Activated B cell treated with CpG ODN at 0.5 μM for 24 hours (primary cell): ENCODE data around the gene RICTOR. TPM values are rescaled to one million over a fixed set of nuclear protein-coding genes. Genes with fewer than 3 reads are reported as not detected.

ENCODE experiments used
- ATAC-seq: fragments of 200-7000 bp; cut with Tn5 transposase; one replicate; pipeline ENCODE4 v1.10.0; 2021; ENCODE audit warnings: low read depth, mild to moderate bottlenecking, moderate library complexity
- CTCF ChIA-PET: fragments of 350-600 bp; sonication (Branson Sonifier 250); formaldehyde crosslinking; loops from one replicate; lab custom pipeline; 2021; ENCODE audit warnings: antibody characterized with exemption; lab: Charles Lee
- POLR2A ChIA-PET: fragments of 350-600 bp; sonication (Branson Sonifier 250); formaldehyde crosslinking; loops from one replicate; lab custom pipeline; 2021; ENCODE audit warnings: antibody characterized with exemption; lab: Charles Lee
- DNase-seq: peaks from one replicate; pipeline ENCODE4 v3.0.0; 2022
- H3K27ac Mint-ChIP-seq: one replicate; pipeline ENCODE4 v1.8.0; 2020; ENCODE audit warnings: mixed read lengths
- H3K27me3 Mint-ChIP-seq: one replicate; pipeline ENCODE4 v1.8.0; 2021; ENCODE audit warnings: mixed read lengths
- H3K36me3 Mint-ChIP-seq: one replicate; pipeline ENCODE4 v1.8.0; 2021; ENCODE audit warnings: low read depth, mixed read lengths
- H3K4me1 Mint-ChIP-seq: one replicate; pipeline ENCODE4 v1.8.0; 2021; ENCODE audit warnings: mixed read lengths
- H3K4me3 Mint-ChIP-seq: one replicate; pipeline ENCODE4 v1.8.0; 2020; ENCODE audit warnings: mild to moderate bottlenecking, mixed read lengths
- H3K9me3 Mint-ChIP-seq: one replicate; pipeline ENCODE4 v1.8.0; 2020; ENCODE audit warnings: mixed read lengths
- intact Hi-C: fragments of 100-400 bp; cut with micrococcal nuclease; formaldehyde crosslinking; loops from one replicate; pipeline ENCODE4 v1.15.1; 2024
- total RNA-seq: library from RNA; stranded (reverse); gene quantifications from 2 replicates; pipeline ENCODE4 v1.2.3, GENCODE V29; 2022
- TF ChIP-seq, protein P1 (sequence below): fragments of 200-600 bp; IDR thresholded peaks from one replicate; pipeline ENCODE4 v1.8.0; 2022; ENCODE audit warnings: antibody characterized with exemption, mild to moderate bottlenecking

Gene RICTOR
- total RNA-seq, 1 donor from 2014 or later: 51.8 TPM

DNA sequence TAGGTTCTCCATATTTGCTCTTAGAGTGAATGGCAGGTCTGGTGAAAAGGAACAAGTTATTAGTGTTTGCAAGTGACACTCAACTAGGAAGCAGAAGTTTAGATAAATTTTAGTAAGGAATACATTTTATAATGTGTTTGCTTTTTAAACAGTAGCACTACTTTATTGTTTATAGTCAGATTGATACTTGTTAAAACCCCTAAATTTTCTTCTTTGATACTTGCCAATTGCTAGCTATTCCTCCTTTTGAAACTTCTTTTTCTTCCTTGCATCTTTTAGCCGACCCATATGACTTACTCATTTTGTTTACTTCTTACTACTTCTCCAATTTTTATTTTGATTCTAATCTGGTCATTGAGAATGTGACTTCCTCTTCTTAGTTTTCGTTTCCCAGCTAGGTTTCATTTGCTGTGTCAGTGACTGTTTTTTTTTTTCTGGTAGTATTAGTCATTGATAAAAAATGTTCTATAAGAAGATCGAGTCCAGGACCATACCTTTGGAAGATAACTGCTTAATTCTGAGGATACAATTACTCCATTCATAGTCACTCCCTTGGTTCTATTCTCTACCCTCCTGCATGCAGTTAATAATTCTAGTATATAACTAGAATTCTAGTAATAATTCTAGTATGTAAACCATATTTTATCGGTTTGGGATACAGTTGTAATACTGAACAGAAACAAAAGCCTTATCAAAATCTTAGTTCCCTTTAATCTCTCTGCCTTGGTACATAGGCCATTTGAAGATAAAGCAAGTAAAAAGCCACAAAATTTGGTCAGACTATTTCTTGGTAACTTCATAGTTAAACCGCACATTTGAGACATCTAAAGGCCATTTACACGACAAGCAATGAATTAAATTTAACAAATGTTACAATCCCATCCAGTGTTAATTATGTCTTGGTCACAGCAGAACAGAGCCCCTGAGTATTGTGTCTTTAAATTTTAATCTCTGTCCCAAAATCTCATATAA is 2.8 kb upstream of the RICTOR start:
- ATAC-seq (peak; percentile 7), DNase-seq (no peak)
- Mint-ChIP-seq H3K9me3 (no peaks in the 10 kb centered on the region), H3K4me3 (peak overlapping the region; percentile 44), H3K27ac (peak overlapping the region; percentile 54), H3K4me1 (peaks cover 44% of the 10 kb centered on the region), H3K36me3 (peaks cover 10% of the 10 kb centered on the region), H3K27me3 (no peaks in the 10 kb centered on the region)
- POLR2A ChIA-PET: interaction anchor here (0.7 kb wide), 1 partner anchor 518 kb away, joined by 3 read pairs; no protein-coding TSS in a partner anchor
- TF ChIP-seq, protein P1, sequence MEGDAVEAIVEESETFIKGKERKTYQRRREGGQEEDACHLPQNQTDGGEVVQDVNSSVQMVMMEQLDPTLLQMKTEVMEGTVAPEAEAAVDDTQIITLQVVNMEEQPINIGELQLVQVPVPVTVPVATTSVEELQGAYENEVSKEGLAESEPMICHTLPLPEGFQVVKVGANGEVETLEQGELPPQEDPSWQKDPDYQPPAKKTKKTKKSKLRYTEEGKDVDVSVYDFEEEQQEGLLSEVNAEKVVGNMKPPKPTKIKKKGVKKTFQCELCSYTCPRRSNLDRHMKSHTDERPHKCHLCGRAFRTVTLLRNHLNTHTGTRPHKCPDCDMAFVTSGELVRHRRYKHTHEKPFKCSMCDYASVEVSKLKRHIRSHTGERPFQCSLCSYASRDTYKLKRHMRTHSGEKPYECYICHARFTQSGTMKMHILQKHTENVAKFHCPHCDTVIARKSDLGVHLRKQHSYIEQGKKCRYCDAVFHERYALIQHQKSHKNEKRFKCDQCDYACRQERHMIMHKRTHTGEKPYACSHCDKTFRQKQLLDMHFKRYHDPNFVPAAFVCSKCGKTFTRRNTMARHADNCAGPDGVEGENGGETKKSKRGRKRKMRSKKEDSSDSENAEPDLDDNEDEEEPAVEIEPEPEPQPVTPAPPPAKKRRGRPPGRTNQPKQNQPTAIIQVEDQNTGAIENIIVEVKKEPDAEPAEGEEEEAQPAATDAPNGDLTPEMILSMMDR: no peak
- CTCF ChIA-PET: no interaction called here
- intact Hi-C loops: loop anchor here (10.0 kb wide), 2 partner anchors 1408 to 1702 kb away; partner anchors contain the start of genes NUP155 and WDR70

DNA sequence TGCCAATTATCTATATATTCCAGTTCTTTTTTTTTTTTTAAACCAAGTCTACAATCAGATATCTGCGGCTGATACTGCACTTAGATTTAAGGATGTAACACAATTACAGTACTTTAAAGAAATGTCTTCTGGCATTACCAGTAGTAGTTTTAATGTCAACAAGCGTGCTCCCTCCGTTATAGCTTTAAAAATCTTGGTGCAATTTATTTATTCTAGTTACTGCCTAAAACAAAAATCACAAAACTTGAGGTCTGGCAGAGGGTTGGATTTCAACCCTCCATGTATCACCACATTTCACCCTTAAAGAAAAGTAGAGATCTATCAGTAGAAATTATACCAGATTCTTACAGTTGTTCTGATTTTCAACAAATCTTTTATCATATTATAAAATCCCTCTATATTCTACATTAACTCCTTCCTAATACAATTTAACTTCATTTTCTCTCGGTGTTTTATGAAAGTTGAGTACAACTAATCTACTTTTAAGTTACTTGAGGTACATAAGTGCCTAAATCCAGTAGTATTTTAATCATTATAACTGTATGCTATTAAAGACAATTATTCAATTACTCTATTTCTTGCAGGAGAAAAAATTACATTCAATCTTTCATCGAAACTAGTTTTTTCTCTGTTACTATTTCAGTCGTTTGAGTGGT is 2.0 kb upstream of the RICTOR start:
- H3K27me3 Mint-ChIP-seq: no peaks in the 10 kb centered on the region
- DNase-seq: no peak
- peak overlapping the region; percentile 54 for H3K27ac Mint-ChIP-seq
- peaks cover 50% of the 10 kb centered on the region for H3K4me1 Mint-ChIP-seq
- CTCF ChIA-PET: interaction anchor here (0.6 kb wide), 1 partner anchor 44 kb away, joined by 3 read pairs; no protein-coding TSS in a partner anchor
- POLR2A ChIA-PET: interaction anchor here (0.7 kb wide), 2 partner anchors 115 to 519 kb away, joined by 3 read pairs; no protein-coding TSS in a partner anchor
- no peaks in the 10 kb centered on the region for H3K9me3 Mint-ChIP-seq
- peaks cover 13% of the 10 kb centered on the region for H3K36me3 Mint-ChIP-seq
- TF ChIP-seq, protein P1: no peak
- H3K4me3 Mint-ChIP-seq: peak overlapping the region; percentile 26
- ATAC-seq: no peak
- intact Hi-C loops: loop anchor here (10.0 kb wide), 2 partner anchors 1409 to 1701 kb away; partner anchors contain the start of genes NUP155 and WDR70

GRCh38 chr5:39073767-39074016 is 507 bp downstream of the RICTOR start:
- intact Hi-C loops: loop anchor here (1.0 to 10.0 kb wide), 8 partner anchors 15 to 1761 kb away; partner anchors contain the start of genes NUP155, PRKAA1, RPL37 and TTC33
- Mint-ChIP-seq H3K4me3 (peak overlapping the region; percentile 88), H3K9me3 (no peaks in the 10 kb centered on the region), H3K4me1 (peaks cover 55% of the 10 kb centered on the region), H3K36me3 (peaks cover 22% of the 10 kb centered on the region), H3K27ac (peak overlapping the region; percentile 84), H3K27me3 (no peaks in the 10 kb centered on the region)
- CTCF ChIA-PET: no interaction called here
- DNase-seq (no peak), ATAC-seq (peak; percentile 36)
- POLR2A ChIA-PET: no interaction called here
- TF ChIP-seq, protein P1: no peak

DNA sequence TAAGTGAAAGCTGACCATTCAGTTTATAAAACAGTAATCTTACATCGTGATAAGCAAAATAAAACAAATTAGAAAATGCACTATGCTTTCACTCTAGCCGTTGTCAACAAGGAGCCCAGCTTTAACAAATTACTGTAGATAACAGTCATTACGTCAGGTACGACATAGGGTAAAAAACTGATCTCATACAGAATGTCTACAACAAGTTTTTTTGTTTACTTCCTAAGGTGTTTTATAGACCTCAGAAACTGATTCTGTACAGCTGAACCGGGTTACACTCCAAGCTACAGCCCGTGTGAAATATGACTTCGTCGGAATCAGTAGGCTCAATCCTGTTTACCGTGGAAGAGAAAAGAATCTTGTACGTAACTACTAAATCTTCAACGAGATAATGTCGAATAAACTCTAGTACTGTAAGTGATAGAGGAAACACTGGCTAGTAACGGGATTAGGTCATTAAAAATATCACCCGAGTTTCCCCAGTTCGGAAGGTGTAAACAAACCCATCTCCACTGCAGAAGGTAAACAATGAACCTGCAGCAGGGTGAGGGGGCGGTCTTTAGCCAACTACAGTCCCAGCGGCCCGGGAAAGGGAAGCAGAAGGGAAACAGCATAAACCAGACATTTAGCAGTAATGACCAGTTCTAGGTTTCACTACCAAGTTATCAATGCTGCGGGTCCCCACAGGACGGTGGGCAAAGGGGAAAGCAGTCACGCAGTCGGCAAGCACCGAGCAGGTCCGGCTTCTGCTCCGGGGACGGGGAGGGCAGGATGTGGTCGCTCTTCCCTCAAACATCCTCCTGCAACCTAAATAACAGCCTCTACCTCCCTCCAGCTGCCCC is 1.1 kb downstream of the RICTOR start:
- Mint-ChIP-seq H3K4me3 (peak overlapping the region; percentile 88), H3K36me3 (peaks cover 27% of the 10 kb centered on the region), H3K27ac (peak overlapping the region; percentile 84), H3K9me3 (no peaks in the 10 kb centered on the region), H3K27me3 (no peaks in the 10 kb centered on the region), H3K4me1 (peaks cover 53% of the 10 kb centered on the region)
- ChIA-PET POLR2A (interaction anchor here (0.6 kb wide), 1 partner anchor 1762 kb away, joined by 3 read pairs; the partner anchor contains the start of gene RPL37), CTCF (no interaction called here)
- DNase-seq (no peak), ATAC-seq (peak; percentile 12)
- TF ChIP-seq, protein P1: no peak
- intact Hi-C loops: loop anchor here (1.0 to 10.0 kb wide), 3 partner anchors 1412 to 1725 kb away; partner anchors contain the start of genes NUP155, PRKAA1 and WDR70
